ENCODE data around the gene MIER2.

MIER2 gene

DNA sequence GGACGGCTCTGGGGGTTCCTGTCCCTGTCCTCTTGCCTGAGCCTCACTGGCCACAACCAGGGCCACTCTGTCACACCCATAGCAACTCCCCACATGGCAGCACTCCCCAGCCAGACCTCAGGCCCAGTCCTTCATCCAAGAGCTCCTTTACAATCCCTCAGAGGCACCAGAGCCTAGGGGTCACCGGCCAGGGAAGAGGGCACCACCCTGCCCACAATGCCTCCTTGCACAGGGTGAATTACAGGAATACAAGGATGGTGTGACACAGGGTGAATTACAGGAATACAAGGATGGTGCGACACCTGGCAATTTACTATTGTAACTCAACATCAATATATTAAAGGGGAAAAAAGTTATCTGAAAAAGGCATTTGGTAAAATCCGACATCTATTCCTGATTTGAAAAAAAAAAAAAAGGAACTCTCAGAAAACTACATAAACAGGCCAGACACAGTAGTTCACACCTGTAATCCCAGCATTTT, 16.5 kb downstream of the MIER2 start:
- no peak for DNase-seq

DNA sequence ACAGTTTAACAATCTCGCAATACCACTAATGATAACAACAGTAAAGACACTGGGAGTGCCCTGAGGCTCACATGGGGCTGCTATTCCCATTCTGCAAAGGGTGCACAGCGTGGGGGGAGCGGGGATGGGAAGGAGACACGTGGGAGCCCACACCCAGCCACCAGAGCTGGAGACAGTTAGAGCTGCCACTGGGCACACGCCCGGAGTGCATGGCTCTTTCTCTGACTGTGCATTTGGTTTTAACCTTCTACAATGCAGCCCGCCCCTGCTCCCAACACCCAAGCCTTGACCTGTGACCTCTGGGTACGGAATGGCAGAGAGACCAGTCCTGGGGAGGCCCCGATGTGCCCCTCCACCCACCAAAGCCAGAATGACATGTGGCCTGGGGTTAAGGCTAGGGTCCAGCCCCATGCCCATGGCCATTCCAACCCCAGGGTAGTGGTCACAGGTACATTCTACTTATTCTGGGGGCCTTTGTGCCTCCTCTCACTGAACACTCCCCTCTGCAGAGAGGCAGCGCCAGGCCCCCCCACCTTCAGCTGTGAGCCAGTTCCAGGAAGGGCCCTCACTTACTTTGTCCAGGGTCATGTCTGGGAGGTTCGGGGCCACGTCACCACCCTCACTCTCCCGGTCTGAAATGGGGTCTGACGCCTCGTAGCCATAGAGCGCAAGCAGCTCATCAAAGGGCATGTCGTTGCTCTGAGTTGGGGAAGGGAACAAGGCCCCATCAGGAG, 17.1 kb downstream of the MIER2 start:
- DNase-seq = no peak

DNA sequence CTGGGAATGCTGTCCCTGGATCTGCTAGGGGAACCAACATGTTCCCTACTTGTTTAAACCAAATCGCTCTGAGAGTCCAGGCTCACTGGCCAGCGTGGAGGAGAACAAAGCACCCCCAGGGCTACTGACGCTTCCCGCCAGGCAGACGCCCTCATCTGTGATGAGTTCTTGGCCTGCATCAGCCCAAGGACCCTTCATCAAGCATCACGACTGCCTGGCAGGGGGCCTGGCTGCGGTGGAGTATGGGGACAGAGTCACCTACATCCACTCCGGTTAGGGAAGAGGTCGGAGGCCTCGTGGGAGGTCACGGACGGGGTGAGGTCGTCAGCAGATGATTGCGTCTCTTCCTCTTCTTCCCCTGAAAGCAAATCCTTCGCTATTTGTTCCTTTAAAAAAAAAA, 17.7 kb downstream of the MIER2 start:
- DNase-seq = no peak

DNA sequence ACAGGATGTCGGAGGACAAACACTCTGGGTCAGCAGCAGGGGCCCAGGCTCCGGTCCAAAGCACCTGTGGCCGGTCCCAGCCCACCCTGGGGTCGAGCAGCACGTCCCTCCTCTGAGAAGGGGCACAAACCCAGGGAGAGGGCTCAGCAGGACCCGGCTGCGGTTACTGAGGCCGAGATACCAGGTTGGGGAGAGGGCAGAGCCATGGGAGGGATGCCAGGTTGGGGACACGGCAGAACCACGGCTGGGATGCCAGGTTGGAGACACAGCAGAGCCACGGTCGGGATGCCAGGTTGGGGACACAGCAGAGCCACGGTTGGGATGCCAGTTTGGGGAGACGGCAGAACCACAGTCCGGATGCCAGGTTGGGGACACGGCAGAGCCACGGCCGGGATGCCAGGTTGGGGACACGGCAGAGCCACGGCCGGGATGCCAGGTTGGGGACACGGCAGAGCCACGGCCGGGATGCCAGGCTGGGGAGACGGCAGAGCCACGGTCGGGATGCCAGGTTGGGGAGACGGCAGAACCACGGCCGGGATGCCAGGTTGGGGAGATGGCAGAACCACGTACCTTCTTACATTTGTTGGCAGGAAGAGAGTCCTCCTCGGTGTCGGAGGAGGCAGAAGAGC, 18.5 kb downstream of the MIER2 start:
- no peak for DNase-seq

DNA sequence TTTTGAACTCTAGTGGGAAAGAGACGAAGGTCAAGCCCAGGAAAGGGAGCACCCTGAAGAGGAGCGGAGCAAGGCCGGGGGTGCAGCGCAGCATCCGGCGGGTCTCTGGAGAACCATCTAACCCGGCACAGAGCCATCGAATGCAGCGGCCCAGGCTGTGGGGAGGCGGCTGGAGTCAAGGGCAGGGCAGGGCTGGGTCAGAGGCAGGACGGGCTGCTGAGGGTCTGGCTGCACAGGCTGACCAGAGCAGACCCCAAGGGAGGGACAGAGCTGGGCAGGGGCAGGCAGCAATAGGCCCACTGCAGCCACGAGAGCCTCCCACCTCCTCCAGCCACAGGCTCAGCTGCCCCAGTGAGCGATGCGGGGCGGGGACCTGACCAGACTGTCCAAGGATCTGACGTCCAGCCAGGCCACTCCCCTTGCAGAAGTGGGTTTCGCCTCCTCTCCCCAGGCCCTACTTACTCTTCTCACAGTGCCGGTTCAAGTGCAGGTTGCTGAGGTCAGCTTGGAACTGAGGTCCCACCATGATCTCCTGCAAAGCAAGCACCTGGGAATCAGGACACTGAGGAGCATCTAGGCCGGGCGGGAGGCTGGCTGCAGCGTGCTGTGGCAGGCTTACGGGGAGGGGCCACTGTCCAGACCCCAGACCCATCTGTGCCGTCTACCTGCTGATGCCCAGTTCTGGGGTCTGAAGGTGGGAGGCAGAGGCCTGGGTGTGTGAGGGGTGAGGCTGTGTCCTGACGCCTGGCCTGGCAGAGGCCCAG, 19.2 kb downstream of the MIER2 start:
- DNase-seq = no peak

DNA sequence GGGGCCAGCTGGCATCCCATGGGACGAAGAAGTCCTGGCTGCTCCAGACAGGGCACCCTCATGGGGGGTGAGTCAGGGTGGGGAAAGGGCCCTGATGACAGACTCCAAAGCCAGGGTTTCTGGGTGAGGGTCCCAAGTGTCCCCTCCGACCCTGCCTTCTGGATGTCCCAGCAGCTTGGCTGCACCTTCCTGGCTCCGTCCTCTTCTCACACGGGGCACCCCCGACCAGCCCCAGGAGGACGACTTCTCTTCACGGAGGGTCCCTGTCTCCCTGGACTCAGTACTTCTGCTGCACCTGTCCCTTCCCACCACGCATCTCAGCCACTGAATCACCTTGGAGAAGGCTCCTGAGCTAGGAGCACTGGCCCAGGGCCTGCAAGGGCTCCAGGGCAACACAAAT, 19.9 kb downstream of the MIER2 start:
- DNase-seq = no peak

DNA sequence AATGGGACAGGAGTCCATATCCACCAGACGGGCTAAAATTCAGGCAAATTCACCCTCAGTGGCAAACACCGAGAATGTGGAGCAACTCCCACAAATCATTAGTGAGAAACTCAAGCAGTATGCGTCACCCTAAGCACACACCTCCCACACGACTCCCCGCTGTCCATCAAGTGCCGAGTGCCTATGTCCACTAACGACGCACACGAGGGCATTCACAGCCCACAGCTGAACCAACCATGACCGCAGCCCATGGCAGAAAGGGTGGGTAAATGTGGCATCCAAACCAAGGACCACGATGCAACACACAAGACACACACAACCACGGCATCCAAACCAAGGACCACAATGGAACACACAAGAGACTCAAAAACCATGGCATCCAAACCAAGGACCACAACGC, 22.0 kb downstream of the MIER2 start:
- DNase-seq = no peak

DNA sequence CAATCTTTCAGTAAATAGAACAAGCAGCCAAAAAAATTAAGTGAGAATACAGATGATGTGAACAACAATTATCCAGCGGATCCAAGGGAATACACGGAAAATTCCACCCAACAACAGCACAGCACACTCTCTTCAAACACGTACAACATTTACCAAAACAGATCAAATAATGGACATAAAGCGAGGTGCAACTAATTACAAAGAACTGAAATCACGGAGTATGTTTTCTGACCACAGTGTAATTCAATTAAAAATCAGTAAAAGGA, 26.2 kb downstream of the MIER2 start:
- DNase-seq = no peak

DNA sequence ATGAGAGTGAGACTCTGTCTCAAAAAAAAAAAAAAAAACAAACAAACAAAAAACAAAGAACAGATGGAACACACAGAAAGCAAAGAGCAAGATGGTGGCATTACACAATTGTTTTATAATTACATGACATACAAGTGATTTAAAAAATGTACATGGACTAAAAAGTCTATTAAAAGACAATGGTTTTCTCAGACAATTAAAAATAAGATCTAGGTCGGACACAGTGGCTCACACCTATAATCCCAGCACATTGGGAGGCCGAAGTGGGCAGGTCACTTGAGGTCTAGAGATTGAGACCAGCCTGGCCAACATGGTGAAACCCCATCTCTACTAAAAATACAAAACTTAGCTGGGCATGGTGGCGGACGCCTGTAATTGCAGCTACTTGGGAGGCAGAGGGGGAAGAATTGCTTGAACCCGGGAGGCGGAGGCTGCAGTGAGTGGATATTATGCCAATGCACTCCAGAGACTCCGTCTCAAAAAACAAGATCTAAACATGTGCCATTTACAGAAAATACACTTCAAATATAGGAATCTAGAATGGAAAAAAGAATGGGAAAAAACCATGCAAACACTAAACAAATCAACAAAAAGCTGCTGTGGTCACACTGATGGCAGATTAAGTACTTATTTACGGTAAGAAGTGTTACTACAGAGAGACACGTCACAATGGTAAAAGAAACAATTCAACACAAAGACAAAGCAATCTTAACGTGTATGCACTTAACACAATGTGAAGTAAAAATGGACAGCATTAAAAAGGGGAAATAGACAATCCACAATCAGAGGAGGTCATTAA, 26.7 kb downstream of the MIER2 start:
- no peak for DNase-seq

DNA sequence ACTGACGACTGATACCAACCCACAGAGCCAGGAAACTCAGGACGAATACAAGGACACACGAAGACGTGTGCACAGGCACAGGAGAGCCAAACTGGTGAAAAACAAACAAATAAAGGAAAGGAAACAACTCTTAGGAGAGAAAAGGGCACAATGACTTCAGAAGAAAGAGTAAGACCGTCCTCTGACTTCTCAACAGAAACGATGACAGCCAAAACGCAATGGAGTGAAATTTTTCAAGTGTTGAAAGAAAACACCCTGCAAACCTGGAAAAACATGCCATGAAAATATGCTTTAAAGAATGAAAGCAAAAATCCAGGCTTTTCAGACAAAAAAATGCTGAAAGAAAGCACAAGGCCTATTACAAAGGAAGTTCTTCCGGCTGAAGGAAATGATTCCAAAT, 28.8 kb downstream of the MIER2 start:
- DNase-seq = no peak

DNA sequence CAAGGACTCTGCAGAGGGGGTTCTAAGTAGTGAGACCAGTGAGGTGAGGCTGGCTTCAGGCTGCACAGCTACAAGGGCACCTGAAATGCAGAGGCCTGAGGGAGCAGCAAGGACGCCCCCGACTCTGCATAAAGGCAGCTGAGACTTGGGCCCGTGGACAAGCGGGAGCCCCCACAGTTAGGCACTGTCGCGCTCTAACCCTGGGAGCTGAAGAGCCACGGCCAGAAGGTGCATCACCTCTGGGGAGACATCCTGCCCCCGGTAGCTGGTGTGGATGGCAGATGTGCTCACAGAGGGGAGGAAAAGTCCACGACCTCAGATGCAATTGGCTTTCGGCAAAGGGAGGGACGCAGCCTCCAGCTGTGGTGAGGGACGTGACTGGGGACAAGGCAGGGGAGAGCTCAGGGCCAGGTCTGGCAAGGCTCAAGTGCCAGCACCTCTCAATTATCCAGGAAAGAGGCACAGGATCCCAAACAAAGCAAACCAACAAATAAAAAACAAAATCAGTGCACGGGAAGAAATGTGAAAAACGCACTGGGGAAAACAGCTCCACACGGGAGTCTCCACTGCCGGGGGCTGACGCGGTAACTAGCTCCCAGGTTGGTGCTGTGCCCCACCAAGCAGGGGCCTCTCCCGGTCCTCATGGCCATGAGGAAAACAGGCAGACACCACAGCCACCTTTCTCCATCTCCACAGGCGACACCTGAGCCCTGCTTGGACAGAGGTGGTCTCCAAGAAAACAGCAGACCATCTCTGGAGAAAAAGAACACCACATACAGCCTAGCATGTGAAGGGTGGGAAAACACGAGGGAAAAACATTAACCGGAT, 30.4 kb downstream of the MIER2 start:
- no peak for DNase-seq

DNA sequence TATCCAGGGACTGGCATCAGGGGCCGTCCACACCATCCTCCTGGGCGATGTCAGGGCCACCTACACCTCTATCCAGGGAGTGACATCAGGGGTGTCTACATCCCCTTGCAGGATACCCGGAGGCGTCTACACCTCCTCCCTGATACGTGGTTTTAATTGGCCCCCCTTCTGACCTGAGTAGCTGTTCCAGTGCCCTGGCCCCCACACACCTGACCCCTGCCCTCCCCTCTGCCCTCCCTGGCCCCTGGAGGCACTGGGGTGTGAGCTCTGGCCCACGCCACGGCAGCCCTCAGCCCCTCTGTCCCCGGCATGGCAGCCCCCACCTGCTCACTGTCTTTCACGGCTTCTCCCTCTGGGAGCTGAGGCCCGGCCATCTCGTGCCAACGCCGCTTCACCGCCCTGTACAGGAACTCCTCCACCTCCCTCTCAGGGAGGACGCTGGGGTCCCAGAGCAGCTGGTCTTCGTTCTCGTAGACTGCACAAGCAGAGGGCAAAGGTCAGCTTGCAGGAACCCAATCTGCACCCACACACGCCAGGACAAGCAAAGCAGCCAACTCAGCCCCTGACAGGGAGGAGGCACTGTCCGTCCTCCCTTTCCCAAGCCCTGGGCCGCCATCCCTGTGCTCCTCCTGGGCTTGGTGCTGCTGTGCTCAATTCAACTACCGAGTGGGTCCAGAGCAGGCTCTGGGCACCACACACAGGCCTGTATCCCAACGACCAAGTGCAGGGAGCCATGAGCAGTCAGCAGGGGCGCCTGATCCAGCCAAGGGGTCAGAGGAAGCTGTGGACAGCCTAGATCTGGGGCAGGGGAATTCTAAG, 31.2 kb downstream of the MIER2 start:
- no peak for DNase-seq

DNA sequence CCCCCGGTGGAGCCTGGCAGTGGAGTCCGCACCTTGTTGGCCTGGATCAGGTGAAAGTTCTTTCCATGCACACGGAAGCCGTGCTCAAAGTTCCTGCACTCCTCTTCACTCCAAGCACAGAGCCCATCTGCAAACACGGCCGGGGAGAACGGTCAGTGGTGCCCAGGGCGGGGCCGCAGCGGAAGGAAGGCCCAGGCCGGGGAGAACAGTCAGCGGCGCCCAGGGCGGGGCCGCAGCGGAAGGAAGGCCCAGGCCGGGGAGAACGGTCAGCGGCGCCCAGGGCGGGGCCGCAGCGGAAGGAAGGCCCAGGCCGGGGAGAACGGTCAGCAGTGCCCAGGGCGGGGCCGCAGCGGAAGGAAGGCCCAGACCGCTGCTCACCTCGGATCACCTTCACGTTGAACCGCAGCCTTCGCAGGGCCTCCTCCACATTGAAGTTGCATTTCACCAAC, 32.8 kb downstream of the MIER2 start:
- no peak for DNase-seq

DNA sequence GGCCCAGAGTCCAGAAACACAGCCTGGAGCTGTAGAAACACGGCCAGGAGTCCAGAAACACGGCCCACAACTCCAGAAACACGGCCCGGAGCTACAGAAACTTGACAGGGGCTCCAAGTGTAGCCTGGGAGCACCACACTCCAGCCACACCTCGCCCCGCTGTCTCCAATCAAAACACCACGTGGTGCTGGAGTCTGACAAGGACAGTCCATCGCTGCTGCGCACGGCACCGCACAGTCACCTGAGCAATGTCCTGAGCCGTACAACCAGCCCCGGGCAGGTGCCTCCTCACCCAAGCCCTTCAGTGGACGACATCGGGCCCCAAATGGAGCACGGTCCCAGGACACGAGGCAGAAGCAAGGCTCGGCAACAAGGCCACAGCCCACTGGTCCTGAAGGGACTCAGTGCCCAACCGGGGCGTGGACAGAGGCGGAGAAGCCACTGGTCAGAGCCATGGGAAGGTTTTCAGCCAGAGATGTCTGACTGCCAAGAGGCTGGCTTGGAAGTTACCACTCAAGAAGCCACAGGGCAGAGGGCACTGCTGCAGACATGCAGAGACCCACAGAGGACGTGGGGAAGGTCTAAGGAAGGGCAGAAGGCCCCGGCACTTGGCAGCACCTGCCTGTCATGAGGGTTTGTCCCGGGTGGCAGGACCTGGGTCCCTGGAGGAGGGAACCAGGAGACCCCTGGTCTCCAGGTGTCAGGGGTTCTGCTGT, 33.7 kb downstream of the MIER2 start:
- no peak for DNase-seq

DNA sequence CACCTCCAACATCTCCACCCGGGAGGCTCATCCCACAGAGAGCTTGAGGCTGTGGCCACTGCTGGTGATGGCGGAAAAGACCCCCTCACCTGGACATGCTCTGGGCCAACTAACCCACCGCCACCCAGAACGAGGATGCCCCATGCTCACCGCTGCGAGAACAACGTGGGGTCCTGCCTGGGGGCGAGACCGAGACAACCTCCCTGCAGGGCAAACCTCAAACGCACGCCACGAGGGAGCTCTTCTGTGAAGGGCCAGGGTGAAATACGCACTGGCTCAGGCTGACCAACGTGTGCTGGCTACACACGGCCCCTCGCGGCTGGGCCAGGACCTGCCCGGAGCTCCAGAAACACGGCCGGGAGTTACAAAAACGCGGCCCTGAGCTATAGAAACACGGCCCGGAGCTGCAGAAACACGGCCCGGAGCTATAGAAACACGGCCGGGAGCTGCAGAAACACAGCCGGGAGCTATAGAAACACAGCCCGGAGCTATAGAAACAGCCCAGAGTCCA, 34.4 kb downstream of the MIER2 start:
- no peak for DNase-seq

DNA sequence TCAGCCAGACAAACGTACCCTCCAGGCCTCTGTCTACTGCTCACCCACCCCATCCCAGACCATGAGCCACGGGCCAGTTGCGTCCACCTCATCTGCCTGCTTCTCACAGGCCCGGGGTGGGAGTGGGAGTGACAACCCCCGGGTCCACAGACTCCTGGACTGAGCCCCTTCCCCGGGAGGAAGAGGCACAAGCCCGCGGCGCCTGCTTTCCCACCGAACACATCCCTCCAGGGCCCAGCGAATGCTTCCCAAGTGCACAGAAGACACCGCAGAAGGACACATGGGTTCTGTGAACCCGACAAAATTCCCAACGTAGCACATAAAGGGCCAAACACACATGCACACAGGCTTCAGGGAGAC, 35.4 kb downstream of the MIER2 start:
- no peak for DNase-seq

DNA sequence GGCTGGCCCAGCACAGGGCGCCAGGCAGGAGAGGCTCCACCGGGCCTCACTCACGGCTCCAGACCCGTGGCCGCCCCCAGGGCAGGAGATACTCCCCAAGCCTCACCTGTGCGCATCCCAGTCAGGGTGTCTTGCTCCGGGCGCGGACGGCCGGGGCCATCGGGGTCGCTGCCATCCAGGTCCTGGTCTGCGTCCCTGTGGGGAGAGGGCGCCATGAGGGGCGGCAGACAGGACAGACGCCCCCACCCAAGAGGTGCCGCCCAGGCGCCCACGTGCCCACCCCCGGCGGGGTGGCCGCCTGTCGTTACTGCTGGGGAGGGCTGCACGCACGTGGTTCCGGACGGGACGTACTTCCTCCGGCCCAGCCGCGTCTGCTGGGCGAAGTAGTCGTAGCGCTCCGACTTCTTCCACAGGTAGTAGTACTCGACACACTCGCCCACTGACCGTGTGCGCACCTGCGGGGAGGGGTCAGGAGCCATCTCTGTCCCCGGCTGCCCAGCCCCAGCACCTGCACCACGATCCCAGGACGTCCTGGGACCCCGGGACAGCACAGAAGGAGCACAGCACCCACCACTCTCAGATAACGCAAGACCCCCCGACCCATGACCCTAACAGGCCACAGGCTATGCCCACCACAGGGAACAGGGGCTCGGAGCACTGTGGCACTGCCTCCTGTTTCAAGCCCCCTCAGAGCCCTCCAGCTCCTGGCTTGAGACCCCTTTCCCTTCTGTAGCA, 36.0 kb downstream of the MIER2 start:
- no peak for DNase-seq

DNA sequence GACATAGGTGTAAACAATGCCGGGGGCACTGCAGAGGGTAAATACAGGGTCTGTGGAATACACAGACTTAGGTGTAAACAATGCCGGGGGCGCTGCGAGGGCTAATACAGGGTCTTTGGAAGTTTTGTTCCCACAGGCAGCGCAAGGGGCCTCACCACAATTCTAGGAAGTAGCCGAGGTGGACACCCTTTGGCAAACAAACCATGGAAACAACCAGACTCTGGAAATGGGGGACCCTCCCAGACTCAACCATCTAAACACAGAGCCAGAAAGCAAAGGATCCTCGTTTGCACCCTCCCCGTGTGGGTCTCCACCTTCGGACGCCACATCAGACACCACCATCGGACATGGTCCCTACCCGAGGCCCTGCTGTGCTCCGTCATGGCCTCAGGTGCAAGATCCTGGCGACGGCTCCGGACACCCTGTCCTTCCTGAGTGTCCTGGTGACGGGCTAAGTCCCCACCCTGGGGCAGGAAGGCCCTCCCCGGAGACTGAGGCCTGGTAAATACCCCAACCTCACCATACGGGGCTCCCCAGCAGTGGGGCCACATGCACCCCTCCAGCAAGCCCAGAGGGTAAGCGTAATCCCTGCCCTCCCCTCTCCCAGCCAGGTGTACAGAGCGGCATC, 36.7 kb downstream of the MIER2 start:
- DNase-seq = no peak

DNA sequence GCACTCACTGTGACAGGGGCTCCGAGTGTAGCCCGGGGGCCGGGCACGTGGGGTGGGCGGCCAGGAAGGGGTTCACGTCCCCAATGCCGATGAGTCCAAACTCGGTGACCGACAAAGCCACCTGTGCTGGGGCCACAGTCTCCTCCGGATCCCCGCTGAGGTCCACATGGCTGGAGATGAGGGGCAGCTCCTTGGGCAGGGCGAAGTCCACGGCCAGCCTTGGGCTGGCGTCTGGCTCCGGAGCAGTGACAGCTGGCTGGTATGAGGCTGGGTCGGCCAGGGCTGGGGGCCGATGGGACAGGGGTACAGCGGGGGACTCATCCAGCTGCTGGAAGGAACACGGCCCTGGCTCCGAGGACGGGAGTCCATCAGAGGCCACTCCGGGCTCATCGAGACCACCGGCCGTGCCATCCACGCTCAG, 37.5 kb downstream of the MIER2 start:
- DNase-seq = no peak

All from amniotic stem cell (primary cell).